ENCODE measurements around the gene STAG1. TPM values are rescaled to one million over a fixed set of nuclear protein-coding genes. Genes with fewer than 3 reads are reported as not detected.

STAG1 gene
- total RNA-seq, 2 donors from 2014 or later, result 38.2 to 43.5 TPM

DNA sequence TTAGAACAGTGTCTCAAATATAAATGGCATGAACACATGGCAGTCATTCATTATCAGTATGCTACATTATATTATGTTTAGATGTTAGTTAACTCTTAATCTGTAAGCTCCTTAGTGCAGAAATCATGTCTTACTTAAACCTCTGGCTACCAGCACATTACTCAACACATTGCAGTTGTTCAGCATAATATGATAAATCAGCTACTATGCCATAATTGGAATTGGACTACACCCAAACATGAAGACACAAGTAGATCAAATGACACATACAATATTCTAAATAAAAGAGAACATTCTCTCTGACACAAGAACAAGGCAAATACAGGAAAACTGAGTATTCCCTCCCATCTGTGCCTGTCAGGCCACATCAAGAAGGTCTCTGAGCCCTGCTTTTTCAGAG lies 385.9 kb downstream of the STAG1 start:
- no peak for DNase-seq
- Histone ChIP-seq H3K4me1 (no peaks in the 10 kb centered on the region), H3K36me3 (no peaks in the 10 kb centered on the region), H3K27ac (no peak overlapping the region), H3K9me3 (no peaks in the 10 kb centered on the region), H3K27me3 (no peaks in the 10 kb centered on the region), H3K4me3 (no peak overlapping the region), H3K9ac (ENCODE audit: low read depth in 2 of 2, low read length in 2 of 2) (no peak overlapping the region)
- intact Hi-C loops (cut with DNase I), result no loop called here
- TF ChIP-seq, protein P1, sequence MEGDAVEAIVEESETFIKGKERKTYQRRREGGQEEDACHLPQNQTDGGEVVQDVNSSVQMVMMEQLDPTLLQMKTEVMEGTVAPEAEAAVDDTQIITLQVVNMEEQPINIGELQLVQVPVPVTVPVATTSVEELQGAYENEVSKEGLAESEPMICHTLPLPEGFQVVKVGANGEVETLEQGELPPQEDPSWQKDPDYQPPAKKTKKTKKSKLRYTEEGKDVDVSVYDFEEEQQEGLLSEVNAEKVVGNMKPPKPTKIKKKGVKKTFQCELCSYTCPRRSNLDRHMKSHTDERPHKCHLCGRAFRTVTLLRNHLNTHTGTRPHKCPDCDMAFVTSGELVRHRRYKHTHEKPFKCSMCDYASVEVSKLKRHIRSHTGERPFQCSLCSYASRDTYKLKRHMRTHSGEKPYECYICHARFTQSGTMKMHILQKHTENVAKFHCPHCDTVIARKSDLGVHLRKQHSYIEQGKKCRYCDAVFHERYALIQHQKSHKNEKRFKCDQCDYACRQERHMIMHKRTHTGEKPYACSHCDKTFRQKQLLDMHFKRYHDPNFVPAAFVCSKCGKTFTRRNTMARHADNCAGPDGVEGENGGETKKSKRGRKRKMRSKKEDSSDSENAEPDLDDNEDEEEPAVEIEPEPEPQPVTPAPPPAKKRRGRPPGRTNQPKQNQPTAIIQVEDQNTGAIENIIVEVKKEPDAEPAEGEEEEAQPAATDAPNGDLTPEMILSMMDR (IDR thresholded peaks at IDR 0.05), result no peak

- no peak overlapping the region for H3K4me3 ChIP-seq
- H3K36me3 ChIP-seq, result no peaks in the 10 kb centered on the region
- DNase-seq, result no peak
- H3K27ac ChIP-seq, result no peak overlapping the region
- H3K4me1 ChIP-seq, result no peaks in the 10 kb centered on the region
- no peaks in the 10 kb centered on the region for H3K9me3 ChIP-seq
- TF ChIP-seq, protein P1 (IDR thresholded peaks at IDR 0.05), result no peak
- H3K9ac ChIP-seq (ENCODE audit: low read depth in 2 of 2, low read length in 2 of 2), result no peak overlapping the region
- intact Hi-C loops (cut with DNase I), result no loop called here
- H3K27me3 ChIP-seq, result no peaks in the 10 kb centered on the region
Observed at GRCh38 chr3:136353461-136353860, 398.7 kb downstream of the STAG1 start.

- no peak overlapping the region for H3K27ac ChIP-seq
- no peaks in the 10 kb centered on the region for H3K4me1 ChIP-seq
- no peaks in the 10 kb centered on the region for H3K36me3 ChIP-seq
- H3K9ac ChIP-seq (ENCODE audit: low read depth in 2 of 2, low read length in 2 of 2), result no peak overlapping the region
- no peaks in the 10 kb centered on the region for H3K27me3 ChIP-seq
- H3K9me3 ChIP-seq, result no peaks in the 10 kb centered on the region
- TF ChIP-seq, protein P1 (IDR thresholded peaks at IDR 0.05), result no peak
- intact Hi-C loops (cut with DNase I), result no loop called here
- H3K4me3 ChIP-seq, result no peak overlapping the region
- no peak for DNase-seq
Observed at GRCh38 chr3:136351905-136352304, 400.3 kb downstream of the STAG1 start.

DNA sequence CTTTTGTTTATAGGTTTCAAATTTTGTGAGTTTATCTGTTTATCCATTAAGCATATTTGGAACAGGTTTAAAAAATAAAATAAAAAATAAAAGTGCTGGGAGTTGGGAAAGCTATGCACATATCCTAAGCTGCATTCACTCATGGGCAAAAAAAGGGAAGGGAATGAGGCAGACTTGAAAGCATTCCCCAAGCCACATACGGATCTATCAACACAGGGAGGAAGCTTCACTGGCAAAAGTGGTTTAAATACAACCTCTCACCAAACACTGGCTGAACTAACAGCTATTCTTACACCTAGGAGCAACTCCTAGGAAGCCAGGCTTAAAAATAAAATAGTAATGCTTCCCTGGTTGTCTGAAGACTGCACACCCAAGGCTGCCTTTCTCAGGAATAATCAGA lies 400.8 kb downstream of the STAG1 start:
- H3K4me3 ChIP-seq, result no peak overlapping the region
- TF ChIP-seq, protein P1 (IDR thresholded peaks at IDR 0.05), result no peak

GRCh38 chr3:136350557-136350956 lies 401.6 kb downstream of the STAG1 start:
- intact Hi-C loops (cut with DNase I), result no loop called here
- Histone ChIP-seq H3K27ac (no peak overlapping the region), H3K4me1 (no peaks in the 10 kb centered on the region), H3K4me3 (no peak overlapping the region), H3K9me3 (no peaks in the 10 kb centered on the region), H3K36me3 (no peaks in the 10 kb centered on the region), H3K27me3 (no peaks in the 10 kb centered on the region), H3K9ac (ENCODE audit: low read depth in 2 of 2, low read length in 2 of 2) (no peak overlapping the region)
- DNase-seq, result no peak
- TF ChIP-seq, protein P1 (IDR thresholded peaks at IDR 0.05), result no peak

More for the DNA sequence above, 400.8 kb downstream of the STAG1 start:
- H3K27me3 ChIP-seq, result no peaks in the 10 kb centered on the region
- no peak overlapping the region for H3K9ac ChIP-seq (ENCODE audit: low read depth in 2 of 2, low read length in 2 of 2)
- no peaks in the 10 kb centered on the region for H3K4me1 ChIP-seq
- intact Hi-C loops (cut with DNase I), result no loop called here
- no peaks in the 10 kb centered on the region for H3K36me3 ChIP-seq
- H3K9me3 ChIP-seq, result no peaks in the 10 kb centered on the region
- H3K27ac ChIP-seq, result no peak overlapping the region
- DNase-seq, result no peak

DNA sequence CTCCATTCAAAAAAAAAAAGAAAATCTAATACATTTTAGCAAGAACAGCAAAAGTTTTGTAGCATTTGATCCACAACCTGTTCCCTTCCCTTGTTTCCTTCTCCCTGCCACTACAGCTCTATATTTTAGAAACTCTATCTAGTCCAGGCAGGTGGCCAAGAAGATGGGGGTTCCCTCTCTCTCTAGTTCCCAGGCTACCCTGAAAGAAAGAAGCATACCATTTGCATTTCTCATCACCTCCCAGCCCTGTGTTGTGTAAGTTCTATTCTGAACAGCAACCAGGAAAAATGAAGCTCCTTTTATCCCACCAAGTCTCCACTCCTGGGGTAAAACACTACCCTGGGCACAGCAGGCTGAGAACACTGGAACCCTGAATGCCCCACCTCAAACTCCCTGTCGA lies 402.0 kb downstream of the STAG1 start:
- Histone ChIP-seq H3K4me3 (no peak overlapping the region), H3K9me3 (no peaks in the 10 kb centered on the region), H3K9ac (ENCODE audit: low read depth in 2 of 2, low read length in 2 of 2) (no peak overlapping the region), H3K36me3 (no peaks in the 10 kb centered on the region), H3K4me1 (no peaks in the 10 kb centered on the region), H3K27ac (no peak overlapping the region), H3K27me3 (no peaks in the 10 kb centered on the region)
- intact Hi-C loops (cut with DNase I), result no loop called here
- TF ChIP-seq, protein P1 (IDR thresholded peaks at IDR 0.05), result no peak
- DNase-seq, result no peak
